CD4-positive, alpha-beta T cell treated with Interleukin-12 subunit alpha and Interleukin-12 subunit beta, for 1 hour (primary cell): ENCODE data around the gene ELOVL5.

Experiments used
- DNase-seq: peaks from one replicate; pipeline ENCODE4 v3.0.0-alpha.2; 2020

ELOVL5 gene

GRCh38 chr6:53236241-53236640, 112.5 kb downstream of the ELOVL5 start:
- no peak for DNase-seq

GRCh38 chr6:53235508-53235907, 113.2 kb downstream of the ELOVL5 start:
- no peak for DNase-seq

DNA sequence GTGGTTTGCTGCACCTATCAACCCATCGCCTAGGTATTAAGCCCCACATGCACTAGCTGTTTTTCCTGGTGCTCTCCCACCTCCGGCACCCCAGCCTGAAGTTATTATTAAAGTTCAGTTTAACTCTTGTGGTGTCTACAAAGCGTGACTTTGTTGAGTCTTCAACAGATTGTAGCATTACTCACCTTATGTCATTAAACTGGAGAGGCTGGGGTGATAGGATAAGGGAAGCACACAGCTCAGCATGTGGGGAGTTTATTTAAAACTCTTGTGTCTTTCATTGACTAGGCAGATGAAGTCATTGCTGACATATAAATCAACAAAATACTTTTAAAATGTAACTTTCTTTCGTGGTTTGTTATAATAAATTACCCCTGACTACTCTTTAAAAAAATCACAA, 115.4 kb downstream of the ELOVL5 start:
- DNase-seq, result no peak

- DNase-seq, result no peak
These were observed 117.8 kb downstream of the ELOVL5 start for GRCh38 chr6:53230775-53231467.

DNA sequence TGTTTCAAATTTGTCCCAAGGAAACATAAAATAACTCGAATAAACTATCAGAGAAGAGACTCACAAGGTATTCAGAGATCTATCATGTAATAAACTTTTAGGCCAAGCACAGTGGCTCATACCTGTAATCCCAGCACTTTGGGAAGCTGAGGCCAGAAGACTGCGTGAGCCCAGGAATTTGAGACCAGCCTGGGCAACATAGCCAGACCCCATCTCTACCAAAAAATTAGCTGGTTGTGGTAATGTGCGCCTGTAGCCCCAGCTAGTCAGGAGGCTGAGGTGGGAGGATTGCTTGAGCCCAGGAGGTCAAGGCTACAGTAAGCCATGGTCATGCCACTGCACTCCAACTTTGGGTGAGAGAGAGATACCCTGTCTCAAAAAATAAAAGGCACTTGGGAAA, 120.9 kb downstream of the ELOVL5 start:
- no peak for DNase-seq

GRCh38 chr6:53220605-53221004, 128.1 kb downstream of the ELOVL5 start:
- DNase-seq, result no peak
